Vagina (tissue), 2 donors: Measurements from ENCODE around the gene DBR1. TPM values are rescaled to one million over a fixed set of nuclear protein-coding genes. Genes with fewer than 3 reads are reported as not detected.

Experiments used
- DNase-seq, 2 donors: peaks; one replicate each; pipeline ENCODE4 v3.0.0-alpha.2; 2017; ENCODE audit errors: extremely low spot score in 2 of 2
- H3K27ac ChIP-seq: fragments of 200-600 bp; sonication (generic); one replicate; pipeline ENCODE4 v1.5.1; 2019
- H3K27me3 ChIP-seq: fragments of 200-600 bp; sonication (generic); one replicate; pipeline ENCODE4 v1.5.1; 2019
- H3K36me3 ChIP-seq, 2 donors: fragments of 200-600 bp; sonication (generic); one replicate each; pipeline ENCODE4 v1.5.1; 2017 to 2019
- H3K4me1 ChIP-seq: fragments of 200-600 bp; sonication (generic); one replicate; pipeline ENCODE4 v1.5.1; 2019
- H3K4me3 ChIP-seq, 2 donors: fragments of 200-600 bp; sonication (generic); 1 replicate in 1 of 2; 2 replicates in 1 of 2; pipeline ENCODE4 v1.5.1; 2016 to 2019
- H3K9me3 ChIP-seq: fragments of 200-600 bp; sonication (generic); one replicate; pipeline ENCODE4 v1.5.1; 2019
- CTCF ChIP-seq, 3 experiments: fragments of 450-650 bp in 2 of 3; fragments of 200-600 bp in 1 of 3; sonication (generic) in 1 of 3; IDR thresholded peaks; one replicate each; pipeline ENCODE4 v1.5.1; 2017 to 2019; ENCODE audit warnings: antibody characterized with exemption in 3 of 3, mild to moderate bottlenecking in 2 of 3, moderate library complexity in 2 of 3
- POLR2A ChIP-seq, 2 donors: fragments of 450-650 bp; IDR thresholded peaks; one replicate each; pipeline ENCODE4 v1.6.1; 2017; ENCODE audit warnings: antibody characterized with exemption in 2 of 2, mild to moderate bottlenecking in 2 of 2, moderate library complexity in 2 of 2
- POLR2AphosphoS5 ChIP-seq, 2 donors: sonication (generic); formaldehyde crosslinking; IDR thresholded peaks; one replicate each; pipeline ENCODE4 v1.9.0; 2017; ENCODE audit warnings: antibody characterized with exemption in 2 of 2, mild to moderate bottlenecking in 2 of 2, low read depth in 1 of 2; ENCODE audit not compliant: insufficient read depth in 1 of 2
- intact Hi-C: fragments of 100-400 bp; cut with DNase I; formaldehyde crosslinking; loops from one replicate; pipeline ENCODE4 v1.15.1; 2023
- total RNA-seq: library from RNA; depleted of rRNA; stranded (reverse); fragments of >200 nt; gene quantifications from one replicate; pipeline ENCODE4 v1.2.3, GENCODE V29; 2016

DBR1 gene
- 8.6 TPM for total RNA-seq

DNA sequence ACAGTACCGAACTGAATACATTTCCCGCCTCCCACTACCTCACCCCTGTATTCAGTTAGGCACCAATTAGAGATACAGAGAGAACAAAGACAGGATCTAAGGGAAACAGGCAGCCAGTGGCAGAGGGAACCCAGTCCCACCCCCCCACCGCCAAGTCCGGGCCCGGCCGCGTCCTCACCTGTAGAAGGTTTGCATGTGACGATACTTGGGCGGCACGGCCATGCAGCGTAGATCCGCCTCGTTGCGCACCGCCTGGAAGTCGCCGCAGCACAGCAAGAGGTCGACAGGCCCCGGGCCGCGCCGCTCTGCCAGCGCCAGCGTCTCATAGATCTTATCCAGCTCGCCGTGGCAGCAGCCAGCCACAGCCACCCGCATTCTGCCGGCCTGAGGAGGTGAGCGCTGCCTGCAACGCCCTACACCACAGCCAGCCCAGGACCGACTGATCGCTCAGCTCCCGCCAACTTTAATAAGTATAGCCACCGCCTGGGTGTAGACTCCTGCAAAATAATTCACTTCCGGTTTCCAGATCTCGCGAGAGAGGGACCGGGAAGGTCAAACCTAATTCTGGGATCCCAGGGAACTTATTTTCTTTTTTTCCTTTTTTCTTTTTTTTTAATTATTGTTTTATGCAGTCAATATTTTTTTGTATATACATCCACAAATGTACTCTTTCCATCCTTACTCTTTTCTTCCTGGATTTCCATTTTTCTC is at the start of gene DBR1:
TSS of gene DBR1 (minus strand) at position 501 of the 711 bp plus-strand sequence. CDS start at position 375, 126 bp downstream.
- Histone ChIP-seq H3K4me1 (peaks cover 20% of the 10 kb centered on the region), H3K4me3 (peak within 1 kb of the TSS; percentile 80 to 93), H3K27ac (peak within 1 kb of the TSS; percentile 87), H3K36me3 (peaks cover 0 to 3% of the 10 kb centered on the region in 2 donors), H3K27me3 (no peaks in the 10 kb centered on the region), H3K9me3 (no peaks in the 10 kb centered on the region)
- TF ChIP-seq POLR2A (IDR thresholded peaks at IDR 0.05): peak in 1 of 2 donors; percentile 27
- TF ChIP-seq POLR2AphosphoS5 (IDR thresholded peaks at IDR 0.05; ENCODE audit: insufficient read depth in 1 of 2, low read depth in 1 of 2): peak; percentile 80 to 84
- TF ChIP-seq CTCF (IDR thresholded peaks at IDR 0.05): peak in 1 of 3 experiments; percentile 29
- peak in 1 of 2 donors; percentile 88 for DNase-seq
- intact Hi-C loops: no loop called here

DNA sequence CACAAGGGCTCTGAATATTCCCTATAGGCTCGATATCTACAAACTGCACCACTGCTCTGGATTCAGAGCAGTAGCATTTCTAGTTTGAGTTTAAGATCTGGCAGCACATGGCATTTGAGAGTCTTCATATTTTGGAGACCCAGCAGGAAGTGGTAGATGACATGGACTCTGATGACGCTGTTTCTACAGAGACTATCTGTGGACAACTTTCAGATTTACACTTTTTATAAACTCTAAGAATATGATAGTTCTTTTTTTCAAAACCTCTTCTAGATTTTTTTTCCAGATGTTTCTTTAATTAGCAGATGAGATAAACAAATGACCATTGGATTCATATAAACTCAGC is 48.2 kb upstream of the DBR1 start:
- H3K27ac ChIP-seq: no peak overlapping the region
- H3K36me3 ChIP-seq: peaks cover 8 to 45% of the 10 kb centered on the region in 2 donors
- H3K9me3 ChIP-seq: no peaks in the 10 kb centered on the region
- no peak overlapping the region for H3K4me3 ChIP-seq
- TF ChIP-seq POLR2AphosphoS5 (IDR thresholded peaks at IDR 0.05; ENCODE audit: insufficient read depth in 1 of 2, low read depth in 1 of 2) (no peak), POLR2A (IDR thresholded peaks at IDR 0.05) (no peak), CTCF (IDR thresholded peaks at IDR 0.05) (no peak)
- DNase-seq: no peak
- H3K27me3 ChIP-seq: no peaks in the 10 kb centered on the region
- intact Hi-C loops: no loop called here
- H3K4me1 ChIP-seq: no peaks in the 10 kb centered on the region

DNA sequence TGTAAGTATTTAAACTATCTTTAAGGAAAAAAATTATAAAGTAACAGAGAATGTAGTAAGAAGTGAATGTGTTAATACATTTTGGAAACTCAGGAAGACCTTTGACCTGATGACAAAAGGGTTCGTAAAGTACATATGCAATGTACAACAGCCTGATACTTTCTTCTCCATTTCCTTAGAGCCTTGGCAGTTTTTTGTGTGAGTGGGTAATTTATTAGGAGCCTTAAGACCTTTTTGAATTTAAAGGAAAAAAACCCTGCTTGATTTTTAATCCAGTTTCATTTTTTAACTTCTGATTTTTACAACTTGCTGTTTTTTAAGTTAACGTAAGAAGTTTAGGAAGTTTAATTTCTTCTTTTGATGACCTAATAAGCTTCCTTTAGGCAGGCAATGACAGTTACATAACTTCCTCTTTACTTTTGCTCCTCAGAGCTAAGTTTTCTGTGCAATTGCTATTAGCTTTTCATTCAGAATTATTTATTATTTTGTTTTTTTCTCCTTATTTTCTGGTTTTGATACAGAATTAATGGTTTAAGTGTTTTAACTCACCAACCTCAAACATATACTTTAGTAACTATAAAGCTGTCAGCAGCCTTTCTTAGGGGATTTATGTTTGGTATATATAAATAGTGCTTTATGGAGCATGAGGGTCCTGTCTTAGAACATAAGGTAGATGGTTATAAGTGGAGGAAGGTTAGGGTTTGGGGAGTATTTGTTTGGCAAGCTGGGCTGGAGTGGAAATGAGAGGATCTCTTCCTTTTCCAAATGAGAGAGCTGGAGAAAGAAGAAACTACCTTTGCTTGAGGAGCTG is 47.6 kb upstream of the DBR1 start:
- H3K9me3 ChIP-seq: no peaks in the 10 kb centered on the region
- H3K4me3 ChIP-seq: no peak overlapping the region
- H3K27me3 ChIP-seq: no peaks in the 10 kb centered on the region
- no peak overlapping the region for H3K27ac ChIP-seq
- peaks cover 8 to 42% of the 10 kb centered on the region in 2 donors for H3K36me3 ChIP-seq
- intact Hi-C loops: no loop called here
- no peak for DNase-seq
- TF ChIP-seq POLR2A (IDR thresholded peaks at IDR 0.05) (no peak), POLR2AphosphoS5 (IDR thresholded peaks at IDR 0.05; ENCODE audit: insufficient read depth in 1 of 2, low read depth in 1 of 2) (no peak), CTCF (IDR thresholded peaks at IDR 0.05) (no peak)
- no peaks in the 10 kb centered on the region for H3K4me1 ChIP-seq

- DNase-seq: no peak
- Histone ChIP-seq H3K27ac (no peak overlapping the region), H3K4me1 (no peaks in the 10 kb centered on the region), H3K27me3 (no peaks in the 10 kb centered on the region), H3K36me3 (peaks cover 8 to 27% of the 10 kb centered on the region in 2 donors), H3K9me3 (no peaks in the 10 kb centered on the region), H3K4me3 (no peak overlapping the region)
- no peak for TF ChIP-seq POLR2AphosphoS5 (IDR thresholded peaks at IDR 0.05; ENCODE audit: insufficient read depth in 1 of 2, low read depth in 1 of 2)
- TF ChIP-seq POLR2A (IDR thresholded peaks at IDR 0.05): no peak
- TF ChIP-seq CTCF (IDR thresholded peaks at IDR 0.05): no peak
- intact Hi-C loops: no loop called here
These were observed 46.1 kb upstream of the DBR1 start for GRCh38 chr3:138220788-138221187.
